Prostate gland (tissue), 2 donors: Measurements from ENCODE around the gene VWA8.

Experiments used
- POLR2AphosphoS5 ChIP-seq: sonication (generic); formaldehyde crosslinking; IDR thresholded peaks from one replicate; pipeline ENCODE4 v1.6.1; 2017; ENCODE audit warnings: antibody characterized with exemption
- TF ChIP-seq, protein P1 (sequence below), 4 experiments: fragments of 200-600 bp in 2 of 4; fragments of 450-650 bp in 2 of 4; sonication (generic) in 2 of 4; IDR thresholded peaks; 1 replicate in 3 of 4; 2 replicates in 1 of 4; pipeline ENCODE4 v1.5.1; 2016 to 2019; ENCODE audit warnings: antibody characterized with exemption in 4 of 4, mild to moderate bottlenecking in 2 of 4, moderate library complexity in 2 of 4

DNA sequence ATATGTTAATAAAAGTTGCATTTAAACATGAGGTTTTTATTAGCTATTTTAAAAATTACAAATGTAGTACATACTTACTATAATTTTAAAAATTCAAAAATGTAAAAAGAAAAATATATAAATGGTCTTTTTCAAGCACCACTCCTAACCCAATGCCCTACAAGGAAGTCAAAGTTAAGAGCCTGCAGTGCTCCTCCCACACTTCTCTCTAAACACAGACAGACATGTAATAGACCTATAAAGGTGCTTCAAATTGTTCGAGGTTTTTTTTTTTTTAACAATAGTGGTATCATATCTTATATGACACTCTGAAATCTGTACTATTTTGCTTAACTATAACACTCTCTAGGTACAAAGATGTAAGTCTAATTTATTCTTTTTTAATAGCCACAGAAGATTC is 25.4 kb downstream of the VWA8 start:
- TF ChIP-seq, protein P1, sequence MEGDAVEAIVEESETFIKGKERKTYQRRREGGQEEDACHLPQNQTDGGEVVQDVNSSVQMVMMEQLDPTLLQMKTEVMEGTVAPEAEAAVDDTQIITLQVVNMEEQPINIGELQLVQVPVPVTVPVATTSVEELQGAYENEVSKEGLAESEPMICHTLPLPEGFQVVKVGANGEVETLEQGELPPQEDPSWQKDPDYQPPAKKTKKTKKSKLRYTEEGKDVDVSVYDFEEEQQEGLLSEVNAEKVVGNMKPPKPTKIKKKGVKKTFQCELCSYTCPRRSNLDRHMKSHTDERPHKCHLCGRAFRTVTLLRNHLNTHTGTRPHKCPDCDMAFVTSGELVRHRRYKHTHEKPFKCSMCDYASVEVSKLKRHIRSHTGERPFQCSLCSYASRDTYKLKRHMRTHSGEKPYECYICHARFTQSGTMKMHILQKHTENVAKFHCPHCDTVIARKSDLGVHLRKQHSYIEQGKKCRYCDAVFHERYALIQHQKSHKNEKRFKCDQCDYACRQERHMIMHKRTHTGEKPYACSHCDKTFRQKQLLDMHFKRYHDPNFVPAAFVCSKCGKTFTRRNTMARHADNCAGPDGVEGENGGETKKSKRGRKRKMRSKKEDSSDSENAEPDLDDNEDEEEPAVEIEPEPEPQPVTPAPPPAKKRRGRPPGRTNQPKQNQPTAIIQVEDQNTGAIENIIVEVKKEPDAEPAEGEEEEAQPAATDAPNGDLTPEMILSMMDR (IDR thresholded peaks at IDR 0.05) = no peak
- TF ChIP-seq POLR2AphosphoS5 = no peak
